HG03097 (cell line): Measurements from ENCODE around the gene SPDEF.

ENCODE experiments used
- ATAC-seq: cut with Tn5 transposase; IDR thresholded peaks from one replicate; pipeline ENCODE4 v1.9.1; 2021; ENCODE audit not compliant: unreplicated experiment, low FRiP score

SPDEF gene

DNA sequence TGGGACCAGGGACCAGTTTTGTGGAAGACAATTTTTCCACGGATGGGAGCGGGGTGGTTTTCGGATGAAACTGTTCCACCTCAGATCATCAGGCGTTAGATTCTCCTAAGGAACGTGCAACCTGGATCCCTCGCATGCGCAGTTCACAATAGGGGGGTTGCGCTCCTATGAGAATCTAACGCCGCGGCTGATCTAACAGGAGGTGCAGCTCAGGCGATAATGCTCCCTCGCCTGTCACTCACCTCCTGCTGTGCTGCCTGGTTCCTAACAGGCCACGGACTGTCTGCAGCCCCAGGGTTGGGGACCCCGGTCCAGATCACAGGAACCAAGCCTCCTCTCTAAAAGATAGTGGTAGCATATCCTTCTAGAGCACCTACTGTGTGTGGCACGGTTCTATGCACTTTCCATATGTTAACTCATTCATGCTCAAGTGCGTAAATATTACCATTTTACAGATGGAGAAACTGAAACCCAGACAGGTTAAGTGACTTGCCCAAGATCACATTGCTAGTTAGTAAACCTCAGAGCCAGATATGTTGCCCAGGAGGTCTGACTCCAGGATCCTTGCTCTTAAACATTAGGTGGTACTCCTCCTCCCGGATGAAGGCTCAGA, 25.3 kb downstream of the SPDEF start:
- no peak for ATAC-seq

DNA sequence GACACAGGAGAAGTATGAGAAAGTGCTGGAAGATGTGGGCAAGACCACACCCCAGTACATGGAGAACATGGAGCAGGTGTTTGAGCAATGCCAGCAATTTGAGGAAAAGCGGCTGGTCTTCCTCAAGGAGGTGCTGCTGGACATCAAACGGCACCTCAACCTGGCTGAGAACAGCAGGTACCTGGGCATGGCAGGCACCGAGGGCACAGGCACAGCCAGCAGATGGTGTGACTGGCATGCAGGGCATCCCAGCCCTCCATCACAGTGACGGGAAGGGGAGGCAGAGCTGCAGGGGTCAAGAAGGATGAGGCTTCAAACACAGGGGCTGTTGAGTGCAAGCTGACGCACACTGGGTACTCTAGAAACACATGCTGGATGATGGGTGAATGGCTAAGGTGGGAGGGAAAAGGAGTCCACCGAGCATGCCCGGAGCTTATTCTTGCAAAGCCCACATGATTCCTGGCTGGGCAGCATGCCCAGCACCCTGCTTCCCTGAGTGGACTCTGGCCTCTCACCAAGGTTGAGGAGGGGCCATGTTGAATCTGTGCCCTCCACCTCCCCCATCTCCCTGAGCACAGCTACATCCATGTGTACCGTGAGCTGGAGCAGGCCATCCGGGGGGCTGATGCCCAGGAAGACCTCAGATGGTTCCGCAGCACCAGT, 26.3 kb downstream of the SPDEF start:
- ATAC-seq, result no peak

DNA sequence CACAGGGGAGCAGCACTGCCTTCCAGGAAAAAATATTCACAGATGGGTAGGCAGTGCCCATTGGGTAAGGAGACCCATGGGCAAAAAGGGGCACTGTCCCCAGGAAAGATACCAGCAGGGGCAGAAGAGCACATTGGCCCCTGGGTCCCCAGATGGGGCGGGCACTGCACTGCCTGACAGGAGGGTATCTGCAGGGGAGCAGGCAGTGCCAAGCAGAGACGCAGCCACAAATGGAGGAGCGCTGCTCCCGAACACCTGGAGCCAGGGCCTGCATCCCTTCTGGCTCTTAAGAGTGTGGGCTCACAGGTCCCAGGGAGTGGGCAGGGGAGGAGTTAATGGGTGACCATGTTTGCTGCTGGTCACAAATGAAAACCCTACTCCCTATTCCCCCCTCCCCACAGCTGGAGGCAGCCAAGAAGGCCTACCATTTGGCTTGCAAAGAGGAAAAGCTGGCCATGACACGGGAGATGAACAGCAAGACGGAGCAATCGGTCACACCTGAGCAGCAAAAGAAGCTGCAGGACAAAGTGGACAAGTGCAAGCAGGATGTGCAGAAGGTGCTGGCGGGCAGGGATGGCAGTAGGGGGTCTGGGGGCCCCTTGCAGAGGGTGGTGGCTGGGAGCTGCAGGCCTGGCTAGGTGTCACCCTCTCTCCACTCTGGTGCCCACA, 27.0 kb downstream of the SPDEF start:
- ATAC-seq, result no peak

DNA sequence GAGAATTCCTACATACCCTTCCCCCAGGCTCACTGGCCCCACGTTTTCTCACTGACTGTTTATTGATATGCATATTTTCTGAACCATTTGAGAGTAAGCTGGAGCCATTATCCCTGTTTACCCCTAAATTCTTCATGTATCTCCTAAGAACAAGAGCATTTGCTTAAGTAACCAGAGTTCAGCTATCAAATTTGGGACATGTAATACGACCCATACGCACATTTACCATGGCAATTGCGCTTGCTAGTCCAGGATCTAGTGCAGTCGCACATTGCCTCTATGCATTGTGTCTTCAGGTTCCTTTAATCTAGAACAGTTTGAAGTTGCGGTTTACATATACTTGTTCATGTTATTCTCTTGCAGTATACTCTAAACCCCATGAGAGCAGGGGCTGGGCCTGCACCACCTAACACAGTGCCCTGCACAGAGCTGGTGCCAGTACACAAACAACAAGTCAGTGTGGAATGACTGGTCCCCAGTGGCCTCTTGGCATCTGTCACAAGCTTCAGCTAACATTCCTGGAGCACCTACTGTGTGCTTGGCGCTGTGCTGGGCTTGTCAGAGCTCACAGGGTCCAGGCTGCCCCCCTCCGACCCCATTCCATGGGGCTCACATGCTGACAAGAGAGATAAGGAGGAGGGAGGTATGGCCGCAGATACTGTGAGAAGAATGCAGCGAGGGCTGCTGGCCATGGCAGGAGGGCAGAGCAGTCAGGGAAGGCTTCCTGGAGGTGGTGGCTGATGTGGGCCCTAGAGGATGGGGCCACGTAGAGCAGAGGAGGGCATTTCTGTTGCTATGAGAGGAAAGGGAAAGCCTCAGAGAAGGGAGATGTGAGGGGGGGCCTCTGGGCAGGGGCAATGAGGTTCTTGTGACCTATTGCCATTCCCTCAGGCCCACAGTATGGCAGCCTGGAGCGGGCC, 28.1 kb downstream of the SPDEF start:
- ATAC-seq, result no peak

DNA sequence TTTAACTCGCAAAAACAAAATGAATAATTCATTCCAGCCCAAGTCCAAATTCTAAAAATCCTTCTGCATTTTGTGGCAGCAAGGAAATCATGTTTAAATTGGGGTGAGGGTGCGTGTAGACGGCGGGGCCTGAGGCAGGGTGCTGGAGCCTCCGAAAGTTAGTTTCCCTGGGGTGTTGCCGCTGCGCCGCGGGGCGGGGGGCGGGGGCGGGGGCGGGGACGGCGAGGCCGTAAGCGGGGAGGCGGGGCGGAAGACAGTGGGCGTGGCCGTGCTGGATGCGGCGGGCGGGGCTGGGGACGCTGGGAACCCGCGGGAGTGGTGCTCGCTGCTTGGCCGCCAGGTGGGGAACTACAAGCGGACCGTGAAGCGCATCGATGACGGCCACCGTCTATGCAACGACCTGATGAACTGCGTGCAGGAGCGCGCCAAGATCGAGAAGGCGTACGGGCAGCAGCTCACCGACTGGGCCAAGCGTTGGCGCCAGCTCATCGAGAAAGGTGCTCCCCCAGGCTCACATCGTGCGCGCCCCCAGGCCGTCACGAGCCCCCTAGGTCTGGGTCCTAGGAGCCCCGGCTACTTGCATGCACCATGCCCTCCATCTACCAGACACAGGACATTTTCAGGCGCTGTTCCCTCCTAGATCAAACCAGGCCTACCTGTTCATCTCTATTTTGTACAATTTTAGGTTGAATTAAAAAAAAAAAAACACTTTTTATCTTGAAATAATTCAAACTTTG, 29.0 kb downstream of the SPDEF start:
- ATAC-seq, result peak; percentile 74

DNA sequence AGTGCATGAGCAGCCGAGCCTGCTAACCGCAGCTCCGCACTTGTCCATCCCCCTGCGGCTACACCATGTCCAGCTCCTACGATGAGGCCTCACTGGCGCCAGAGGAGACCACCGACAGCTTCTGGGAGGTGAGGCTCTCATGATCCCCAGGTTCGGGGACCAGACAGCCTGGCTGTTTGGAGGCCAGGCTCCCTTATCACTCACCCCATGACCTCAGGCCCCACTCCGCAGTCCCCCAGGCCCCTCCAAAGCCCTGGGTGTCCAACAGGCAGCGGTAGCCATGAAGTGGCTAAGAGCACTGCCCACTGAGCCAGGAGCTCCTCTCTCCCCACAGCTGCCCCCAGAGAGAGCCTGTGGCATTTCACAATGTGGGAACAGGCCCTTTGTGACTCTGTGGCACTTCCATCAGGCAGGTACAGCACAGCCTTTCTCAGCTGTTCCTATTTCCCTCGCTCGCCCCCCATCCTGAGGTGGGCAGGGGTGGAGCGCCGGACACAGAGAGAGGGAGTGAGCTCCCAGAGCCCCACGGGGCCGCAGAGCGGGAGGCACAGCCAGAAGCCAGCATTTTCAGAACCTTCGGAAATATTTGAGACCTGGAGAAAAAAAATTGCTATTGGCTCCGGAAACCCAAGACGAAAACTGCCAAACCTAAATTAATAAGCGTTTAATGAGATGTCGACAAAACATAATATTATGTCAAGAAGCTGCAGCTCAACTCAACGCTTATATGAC, 29.7 kb downstream of the SPDEF start:
- no peak for ATAC-seq

DNA sequence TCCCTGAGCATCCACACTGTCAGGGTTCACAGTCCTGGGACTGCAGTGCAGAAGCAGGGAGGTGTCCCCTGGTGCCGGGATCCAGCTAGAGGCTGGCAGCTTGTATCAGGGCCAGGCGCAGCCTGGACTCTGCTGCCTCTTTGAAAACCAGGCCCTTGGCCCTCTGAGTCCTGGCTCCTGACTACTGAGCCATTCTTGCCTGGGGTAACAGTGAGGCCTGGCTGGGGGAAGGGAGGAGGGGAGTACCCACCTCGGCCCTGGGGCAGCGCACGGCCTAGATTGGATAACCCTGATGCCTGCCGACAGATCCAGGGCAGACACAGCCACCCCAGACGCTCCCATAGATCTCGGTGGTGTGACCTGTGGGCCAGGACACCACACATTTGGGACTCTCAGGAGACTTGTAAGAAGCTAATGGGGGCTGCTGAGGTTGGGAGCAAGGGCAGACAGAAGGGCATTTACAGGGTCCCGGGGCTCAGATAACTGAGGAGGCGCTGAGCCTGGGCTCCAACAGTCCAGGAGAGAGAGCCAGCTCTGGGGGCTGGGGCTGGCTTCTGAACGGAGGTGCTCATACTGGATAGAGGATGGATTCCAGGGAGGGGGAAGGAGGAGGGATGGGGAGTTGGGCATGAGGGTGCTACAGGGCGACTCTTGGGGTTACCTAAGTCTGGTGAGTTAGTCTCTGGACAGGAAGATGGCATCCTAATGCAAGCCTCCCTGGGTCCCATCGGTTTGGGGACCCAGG, 30.5 kb downstream of the SPDEF start:
- ATAC-seq, result no peak

DNA sequence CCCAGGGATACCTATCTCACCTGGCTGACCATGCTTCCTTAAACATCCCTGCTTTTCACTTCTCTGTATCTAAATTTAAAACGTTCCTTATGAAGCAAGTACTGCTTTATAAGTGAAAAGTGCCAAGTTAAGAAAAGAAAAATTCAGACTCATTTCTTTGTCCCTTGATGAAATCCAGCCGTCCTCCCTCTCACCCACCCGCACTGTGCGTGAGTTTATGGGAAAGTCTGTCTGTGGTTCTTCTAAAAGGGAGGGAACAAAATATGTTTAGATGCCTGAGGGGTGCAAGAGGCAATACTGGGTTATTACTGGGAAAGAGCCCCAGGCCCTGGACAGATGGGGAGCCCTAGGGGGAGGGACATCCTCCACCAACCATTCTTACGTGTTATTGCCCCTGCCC, 31.2 kb downstream of the SPDEF start:
- ATAC-seq, result no peak

DNA sequence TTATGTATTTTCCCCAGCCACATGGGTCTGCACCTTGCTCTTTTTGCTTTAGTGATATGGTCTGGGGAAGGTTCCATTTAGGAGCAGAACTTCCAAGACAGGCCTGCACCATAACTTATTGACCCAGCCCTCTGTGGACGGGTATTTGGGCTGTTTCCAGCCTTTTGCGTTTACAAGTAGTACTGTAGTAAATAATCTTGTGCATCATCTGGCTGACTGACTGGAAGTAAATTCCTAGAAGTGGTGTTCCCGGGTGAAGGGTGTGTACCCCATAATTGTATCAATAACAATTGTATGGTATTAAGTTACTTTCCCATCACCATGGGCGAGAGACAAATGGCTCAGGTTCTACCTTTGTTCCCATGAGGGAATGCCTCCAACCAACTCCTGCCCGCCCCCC, 31.6 kb downstream of the SPDEF start:
- no peak for ATAC-seq

DNA sequence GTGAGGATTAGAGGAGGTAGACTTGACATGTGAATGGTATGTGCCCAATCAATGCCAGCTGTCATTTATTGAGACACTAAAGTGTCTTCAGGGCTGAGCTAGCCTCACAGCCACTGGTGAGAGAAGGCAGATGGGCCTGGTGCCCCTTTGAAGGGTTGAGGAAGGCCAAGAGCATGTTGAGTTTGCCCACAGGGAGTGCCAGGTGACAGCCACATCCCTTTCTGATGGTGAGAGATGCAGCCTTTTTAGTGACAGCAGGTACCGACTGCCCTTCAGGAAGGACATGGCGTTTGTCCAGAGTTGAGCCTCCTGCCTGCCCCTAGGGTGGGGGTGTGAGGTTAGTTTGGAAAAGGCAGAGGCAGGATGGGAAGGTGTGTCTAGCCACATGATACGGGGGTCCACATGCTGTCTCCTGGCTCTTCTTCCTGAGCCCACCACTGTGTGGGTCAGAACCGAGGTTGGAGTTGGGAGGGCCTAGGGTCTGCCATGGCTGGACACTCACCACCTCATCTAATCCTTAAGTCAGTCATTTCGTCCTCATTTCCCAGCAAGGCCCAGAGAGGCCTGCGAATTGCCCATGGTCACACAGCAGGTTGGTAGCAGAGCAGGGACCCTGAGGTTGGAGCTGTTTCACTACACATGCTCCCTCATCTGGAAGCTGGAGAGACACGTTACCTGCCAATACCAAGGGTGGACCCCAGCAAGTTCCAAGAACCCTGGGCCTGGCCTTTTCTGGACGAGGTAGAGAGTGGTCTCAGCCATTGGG, 32.5 kb downstream of the SPDEF start:
- no peak for ATAC-seq

DNA sequence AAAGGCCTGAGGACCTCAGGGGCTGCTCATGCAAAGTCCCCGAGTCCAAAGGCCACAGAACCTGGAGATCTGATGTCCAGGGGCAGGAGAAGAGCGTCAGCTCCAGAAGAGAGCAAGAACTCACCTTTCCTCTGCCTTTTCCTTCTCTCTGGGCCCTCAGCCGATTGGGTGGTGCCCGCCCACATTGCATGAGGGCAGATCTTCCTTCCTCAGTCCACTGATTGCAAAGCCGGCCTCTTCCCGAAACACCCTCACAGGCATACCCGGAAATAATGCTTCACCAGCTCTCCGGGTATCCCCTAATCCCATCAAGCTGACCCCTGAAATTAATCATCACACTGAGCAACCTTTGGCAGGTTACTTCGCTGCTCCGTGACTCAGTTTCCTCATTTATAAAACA, 33.4 kb downstream of the SPDEF start:
- no peak for ATAC-seq

DNA sequence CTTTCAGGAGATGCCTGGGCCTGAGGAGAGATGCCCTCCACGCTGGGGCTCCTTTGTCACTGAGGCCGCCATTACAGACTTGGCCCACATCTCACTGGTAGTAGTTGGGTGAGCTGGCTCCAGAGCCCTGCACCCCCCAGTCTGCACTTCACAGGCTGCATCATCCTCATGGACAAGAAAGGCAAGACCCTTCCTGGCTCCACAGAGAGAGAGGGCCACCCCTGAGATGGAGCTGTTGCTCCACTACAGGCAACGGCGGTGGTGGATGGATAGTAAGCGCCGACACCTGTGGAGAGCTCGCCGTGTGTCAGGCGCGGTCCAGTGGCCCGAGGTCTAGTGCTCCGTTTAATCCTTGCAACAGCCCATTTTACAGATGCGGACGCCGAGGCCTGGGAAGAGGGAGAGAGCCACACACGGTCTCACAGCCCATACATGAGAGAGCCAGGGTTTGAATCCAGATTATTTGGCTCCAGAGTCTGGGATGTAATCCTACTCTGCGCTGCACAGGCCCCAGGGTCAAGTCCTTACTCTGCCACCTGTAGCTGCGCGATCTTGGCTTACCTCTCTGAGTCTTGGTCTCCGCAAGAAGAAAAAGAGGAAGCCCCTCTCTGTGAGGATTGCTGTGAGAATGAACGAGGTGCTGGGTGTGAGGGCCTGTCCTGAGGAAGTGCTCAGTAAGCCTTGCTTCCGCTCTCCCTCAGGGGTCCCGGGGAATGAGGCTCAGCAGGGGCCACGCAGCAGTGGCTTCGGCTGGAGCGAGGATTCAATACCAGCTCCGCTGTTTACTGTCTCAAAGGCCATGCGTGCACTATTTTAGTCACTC, 34.5 kb downstream of the SPDEF start:
- ATAC-seq, result no peak

DNA sequence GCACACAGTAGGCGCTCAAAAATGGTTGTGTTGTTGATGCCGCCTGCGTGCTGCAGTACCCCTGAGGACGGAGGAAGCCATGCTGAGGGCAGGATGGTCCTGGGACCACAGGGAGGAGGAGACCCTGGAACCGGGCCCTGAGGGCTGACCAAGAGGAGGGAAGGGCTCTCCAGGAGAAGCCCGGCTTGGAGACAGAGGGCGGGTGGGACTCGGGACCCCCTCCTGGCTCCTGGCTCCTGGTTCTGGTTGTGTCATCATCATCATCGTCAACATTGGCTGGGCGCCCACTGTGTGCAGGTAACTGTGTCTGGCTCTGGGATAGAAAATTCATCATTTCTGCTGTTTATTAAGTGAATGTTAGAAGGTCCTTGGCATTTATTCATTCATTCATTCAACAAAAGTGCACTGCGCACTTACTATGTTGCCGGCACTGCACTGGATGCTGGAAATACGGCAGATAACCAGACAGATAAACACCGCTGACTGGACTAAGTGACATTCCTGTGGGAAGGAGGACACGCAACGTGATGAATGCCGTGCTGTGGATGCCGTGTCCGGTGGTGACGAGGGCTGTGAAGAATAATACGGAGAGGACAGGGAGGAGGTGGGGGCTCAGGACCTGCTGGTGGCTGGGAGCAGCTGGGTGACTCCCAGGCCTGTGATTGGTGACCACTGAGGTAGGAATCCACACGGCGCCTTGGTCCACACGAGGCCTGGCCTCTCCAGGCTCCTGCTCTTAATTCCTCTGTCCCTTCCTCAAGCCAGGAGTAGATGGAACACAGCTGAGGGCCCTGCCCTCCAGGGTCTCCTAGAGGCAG, 35.3 kb downstream of the SPDEF start:
- ATAC-seq, result no peak

DNA sequence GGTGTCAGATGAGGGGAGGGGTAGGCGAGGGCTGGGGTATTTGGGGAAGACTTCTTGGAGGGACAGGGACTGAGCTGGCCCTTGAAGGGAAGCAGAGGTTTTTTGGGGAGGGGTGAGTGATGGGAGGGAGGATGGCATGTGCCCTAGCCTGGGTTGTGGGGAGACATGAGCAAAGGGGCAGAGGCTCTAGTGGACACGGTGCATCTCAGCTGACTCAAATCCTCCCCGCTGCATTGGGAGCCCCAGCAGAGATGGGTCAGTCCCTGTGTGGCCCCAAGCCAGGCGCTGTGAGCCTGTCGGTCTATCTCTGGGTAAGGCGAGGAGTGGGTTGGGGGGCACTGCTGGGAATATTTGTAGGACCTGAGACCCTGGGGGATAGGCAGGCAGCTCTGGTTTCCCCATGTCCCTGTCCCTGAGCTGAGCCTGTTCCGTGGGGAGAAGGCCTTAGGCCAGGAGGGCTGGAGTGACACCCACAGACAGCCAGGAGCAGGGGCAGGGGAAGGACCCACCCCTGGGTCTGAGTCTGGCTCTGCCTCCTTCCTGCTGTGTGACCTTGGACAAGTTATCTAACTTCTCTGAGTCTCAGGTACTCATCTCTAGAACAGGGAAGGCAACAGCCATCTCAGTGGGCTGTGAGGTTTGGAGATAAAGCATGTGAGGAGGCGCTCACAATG, 36.0 kb downstream of the SPDEF start:
- no peak for ATAC-seq

DNA sequence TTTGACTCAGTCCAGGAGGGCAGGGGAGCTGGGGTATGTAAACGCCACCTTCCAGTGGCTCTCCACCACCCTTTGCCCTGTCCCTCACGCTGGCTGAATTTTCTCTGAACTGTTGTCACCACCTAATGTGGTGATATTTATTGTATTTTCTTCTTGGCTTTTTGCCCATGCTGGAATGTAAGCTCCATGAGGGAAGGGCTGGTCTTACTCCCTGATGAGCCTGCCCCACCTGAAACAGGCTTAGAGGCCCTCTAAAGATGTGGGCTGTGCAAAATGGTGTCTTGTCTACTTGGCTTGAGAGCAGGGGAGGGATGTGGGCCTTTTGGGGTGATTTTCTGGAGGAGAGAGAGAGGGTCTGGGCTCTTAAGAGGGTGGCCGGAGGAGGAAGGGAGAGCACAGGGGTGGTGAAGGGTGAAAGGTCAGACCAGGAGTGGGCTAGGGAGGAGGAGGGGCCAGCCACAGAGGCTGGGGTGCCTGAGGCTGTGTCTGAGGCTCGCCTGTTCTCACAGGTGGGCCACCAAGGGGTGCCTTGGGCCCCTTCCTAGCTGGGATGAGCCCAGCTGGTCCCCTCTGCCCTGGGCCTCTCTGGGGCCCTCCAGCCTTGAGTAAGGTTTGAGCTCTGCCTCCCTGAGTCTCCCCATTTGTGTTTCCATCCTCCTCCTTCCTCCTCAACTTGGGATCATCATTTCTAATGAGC, 37.3 kb downstream of the SPDEF start:
- ATAC-seq, result no peak

DNA sequence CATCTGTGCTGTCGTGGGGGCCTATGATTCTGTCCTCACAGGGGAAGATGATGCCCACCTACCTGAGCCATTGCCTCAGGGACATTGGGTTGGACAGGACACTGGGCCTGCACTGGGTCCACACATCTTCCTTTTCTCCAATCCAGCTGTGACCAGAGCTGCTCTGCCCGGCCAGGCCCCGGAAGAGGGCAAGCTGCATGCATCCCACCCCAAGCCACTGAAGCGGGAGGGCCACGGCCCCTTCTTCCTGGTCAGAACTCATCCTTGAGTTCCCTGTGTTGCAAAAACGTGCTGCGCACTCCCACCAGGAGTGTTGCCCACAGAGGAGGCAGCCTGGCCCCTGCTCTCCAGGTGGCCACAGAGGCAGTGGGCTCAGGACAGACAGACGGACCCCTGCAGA, 38.2 kb downstream of the SPDEF start:
- ATAC-seq, result no peak
